ENCODE data around the gene DOCK3.

The DOCK3 gene

GRCh38 chr3:50695031-50695430 lies 20.3 kb downstream of the DOCK3 start:
- no peak for TF ChIP-seq TAF1 (IDR thresholded peaks at IDR 0.05; ENCODE audit: borderline replicate concordance, insufficient read depth, low read length)
- no peak for TF ChIP-seq POLR2AphosphoS5 (IDR thresholded peaks at IDR 0.05; ENCODE audit: low read depth, low read length)
- TF ChIP-seq FOXP2 (optimal IDR thresholded peaks at IDR 0.05; ENCODE audit: borderline replicate concordance, extremely low read depth, extremely low read length, insufficient read depth) = no peak
- TF ChIP-seq SIN3A (IDR thresholded peaks at IDR 0.05; ENCODE audit: borderline replicate concordance, insufficient read depth, low read length) = no peak
- no peak for TF ChIP-seq REST (IDR thresholded peaks at IDR 0.05; ENCODE audit: insufficient read depth in 1 of 2, low read depth in 2 of 2, low read length in 2 of 2)

GRCh38 chr3:50696276-50696675 lies 21.5 kb downstream of the DOCK3 start:
- no peak for TF ChIP-seq POLR2AphosphoS5 (IDR thresholded peaks at IDR 0.05; ENCODE audit: low read depth, low read length)
- no peak for TF ChIP-seq FOXP2 (optimal IDR thresholded peaks at IDR 0.05; ENCODE audit: borderline replicate concordance, extremely low read depth, extremely low read length, insufficient read depth)
- TF ChIP-seq TAF1 (IDR thresholded peaks at IDR 0.05; ENCODE audit: borderline replicate concordance, insufficient read depth, low read length) = no peak
- TF ChIP-seq REST (IDR thresholded peaks at IDR 0.05; ENCODE audit: insufficient read depth in 1 of 2, low read depth in 2 of 2, low read length in 2 of 2) = no peak

DNA sequence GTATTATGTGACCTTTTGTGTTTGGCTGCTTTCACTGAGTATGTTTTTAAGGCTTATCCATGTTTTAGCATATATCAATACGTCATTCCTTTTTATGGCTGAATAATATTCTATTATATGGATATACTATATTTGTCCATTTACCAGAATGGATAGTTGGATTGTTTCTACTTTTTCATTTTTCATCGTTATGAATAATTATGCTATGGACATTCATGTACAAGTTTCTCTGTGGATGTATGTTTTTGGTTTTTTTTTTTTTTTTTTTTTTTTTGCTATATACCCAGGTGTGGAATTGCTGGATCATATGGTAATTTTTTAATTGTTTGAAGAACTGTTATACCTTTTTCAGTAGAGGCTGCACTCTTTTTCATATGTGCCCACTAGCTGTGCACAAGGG lies 23.5 kb downstream of the DOCK3 start:
- TF ChIP-seq POLR2AphosphoS5 (IDR thresholded peaks at IDR 0.05; ENCODE audit: low read depth, low read length) = no peak
- no peak for TF ChIP-seq REST (IDR thresholded peaks at IDR 0.05; ENCODE audit: insufficient read depth in 1 of 2, low read depth in 2 of 2, low read length in 2 of 2)
- no peak for TF ChIP-seq FOXP2 (optimal IDR thresholded peaks at IDR 0.05; ENCODE audit: borderline replicate concordance, extremely low read depth, extremely low read length, insufficient read depth)
- no peak for TF ChIP-seq TAF1 (IDR thresholded peaks at IDR 0.05; ENCODE audit: borderline replicate concordance, insufficient read depth, low read length)
- no peak for TF ChIP-seq SIN3A (IDR thresholded peaks at IDR 0.05; ENCODE audit: borderline replicate concordance, insufficient read depth, low read length)

GRCh38 chr3:50708620-50709019 lies 33.9 kb downstream of the DOCK3 start:
- no peak for TF ChIP-seq FOXP2 (optimal IDR thresholded peaks at IDR 0.05; ENCODE audit: borderline replicate concordance, extremely low read depth, extremely low read length, insufficient read depth)
- TF ChIP-seq REST (IDR thresholded peaks at IDR 0.05; ENCODE audit: insufficient read depth in 1 of 2, low read depth in 2 of 2, low read length in 2 of 2) = no peak
- no peak for TF ChIP-seq POLR2AphosphoS5 (IDR thresholded peaks at IDR 0.05; ENCODE audit: low read depth, low read length)
- no peak for TF ChIP-seq TAF1 (IDR thresholded peaks at IDR 0.05; ENCODE audit: borderline replicate concordance, insufficient read depth, low read length)
- no peak for TF ChIP-seq SIN3A (IDR thresholded peaks at IDR 0.05; ENCODE audit: borderline replicate concordance, insufficient read depth, low read length)

DNA sequence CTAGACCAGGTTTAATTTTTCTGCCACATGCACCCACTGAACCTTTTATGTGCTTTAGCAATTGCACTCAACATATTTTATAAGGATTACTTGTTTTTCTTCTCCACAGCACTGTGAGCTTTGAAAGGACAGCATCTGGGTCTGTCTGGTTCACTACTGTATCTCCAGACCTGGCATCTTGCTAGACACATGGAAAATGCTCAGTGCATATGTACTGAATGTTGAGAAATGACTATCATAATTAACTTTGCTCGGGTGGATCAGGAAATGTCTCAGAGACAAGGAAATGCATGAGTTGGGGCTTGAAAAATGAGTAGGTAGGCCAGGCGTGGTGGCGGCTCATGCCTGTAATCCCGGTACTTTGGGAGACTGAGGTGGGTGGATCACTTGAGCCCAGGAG lies 40.2 kb downstream of the DOCK3 start:
- TF ChIP-seq REST (IDR thresholded peaks at IDR 0.05; ENCODE audit: insufficient read depth in 1 of 2, low read depth in 2 of 2, low read length in 2 of 2) (no peak), TAF1 (IDR thresholded peaks at IDR 0.05; ENCODE audit: borderline replicate concordance, insufficient read depth, low read length) (no peak), POLR2AphosphoS5 (IDR thresholded peaks at IDR 0.05; ENCODE audit: low read depth, low read length) (no peak), SIN3A (IDR thresholded peaks at IDR 0.05; ENCODE audit: borderline replicate concordance, insufficient read depth, low read length) (no peak), FOXP2 (optimal IDR thresholded peaks at IDR 0.05; ENCODE audit: borderline replicate concordance, extremely low read depth, extremely low read length, insufficient read depth) (no peak)

Data from PFSK-1 (cell line).